ENCODE data around the gene ADAMTS12. TPM values are rescaled to one million over a fixed set of nuclear protein-coding genes. Genes with fewer than 3 reads are reported as not detected.

The ADAMTS12 gene
- total and polyA plus RNA-seq, 9 of the 15 experiments (the other 6 are each of a cell fraction or from before 2014, with no cell fraction given), result 0.11 TPM; not detected in 8

DNA sequence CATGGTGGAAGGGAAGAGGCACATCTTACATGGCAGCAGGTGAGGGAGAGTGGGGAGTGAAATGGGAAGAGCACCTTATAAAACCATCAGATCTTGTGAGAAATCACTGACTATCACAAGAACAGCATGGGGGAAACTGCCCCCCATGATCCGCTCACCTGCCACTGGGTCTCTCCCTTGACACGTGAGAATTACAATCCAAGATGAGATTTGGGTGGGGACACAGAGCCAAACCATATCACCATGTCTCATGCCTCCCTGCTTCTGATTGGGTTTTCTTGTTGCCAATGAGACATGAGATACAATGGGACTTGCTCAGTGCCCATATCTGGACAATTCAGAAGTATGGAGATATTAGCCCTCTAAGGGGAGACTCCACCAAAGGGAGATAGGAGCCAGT is 353.6 kb downstream of the ADAMTS12 start:
- CTCF ChIA-PET (ENCODE audit: low intra/inter-chr PET ratio), result no interaction called here
- H3K9me1 ChIP-seq (ENCODE audit: control insufficient read depth, insufficient read depth, low read length), result no peaks in the 10 kb centered on the region
- 0% methylated on average over 2 of the region's 2 CpGs for WGBS (ENCODE audit: insufficient coverage, low coverage, missing lambda C conversion rate)
- TF ChIP-seq GTF3C2 (IDR thresholded peaks at IDR 0.05; ENCODE audit: borderline replicate concordance, extremely low read depth, insufficient read length) (no peak), TCF7 (IDR thresholded peaks at IDR 0.05; ENCODE audit: borderline replicate concordance) (no peak), WHSC1 (IDR thresholded peaks at IDR 0.05; ENCODE audit: low read length) (no peak), RAD21 (CRISPR knock-in tag; conservative IDR thresholded peaks at IDR 0.05 in 1 of 2, IDR thresholded peaks at IDR 0.05 in 1 of 2) (no peak), ATF2 (CRISPR knock-in tag; IDR thresholded peaks at IDR 0.05) (no peak), ZNF764 (CRISPR knock-in tag; IDR thresholded peaks at IDR 0.05; ENCODE audit: low read depth) (no peak), DDX20 (tag; IDR thresholded peaks at IDR 0.05; ENCODE audit: low read depth) (no peak), RBM14 (IDR thresholded peaks at IDR 0.05; ENCODE audit: borderline replicate concordance, insufficient read depth, low read depth, low read length) (no peak), ERF (CRISPR knock-in tag; IDR thresholded peaks at IDR 0.05) (no peak), RBM34 (IDR thresholded peaks at IDR 0.05; ENCODE audit: borderline replicate concordance, insufficient read depth, low read length) (no peak)
- ATAC-seq, result no peak
- no peaks in the 10 kb centered on the region; a peak in 1 of 5 replicates for H3K4me1 ChIP-seq (replicated peaks in 1 of 2; ENCODE audit: control insufficient read depth in 2 of 2, insufficient read depth in 2 of 2, low read length in 2 of 2)
- peaks cover 0 to 3% of the 10 kb centered on the region in 2 experiments; a peak in 2 of 5 replicates for H3K27me3 ChIP-seq (ENCODE audit: control insufficient read depth in 2 of 2, insufficient read depth in 2 of 2, low read length in 2 of 2)
- H2AFZ ChIP-seq (ENCODE audit: low read depth, low read length), result no peak overlapping the region
- H3K9me3 ChIP-seq (replicated peaks; ENCODE audit: control insufficient read depth, insufficient read depth, low read depth, low read length), result no peaks in the 10 kb centered on the region
- H4K20me1 ChIP-seq (replicated peaks; ENCODE audit: control insufficient read depth, insufficient read depth, low read length), result no peaks in the 10 kb centered on the region
- intact Hi-C loops (cut with micrococcal nuclease) (no loop called here), in situ Hi-C loops (cut with MboI) (no loop called here)
- no peak for DNase-seq (ENCODE audit: extremely low read depth in 1 of 4, low spot score in 3 of 4)
- H3K4me3 ChIP-seq, result no peak overlapping the region
- no peak overlapping the region for H3K9ac ChIP-seq (ENCODE audit: insufficient read depth in 1 of 2, low read depth in 2 of 2, low read length in 2 of 2)
- BruUV-seq (replicated peaks), result no TSS peak
- H3K27ac ChIP-seq (ENCODE audit: extremely low read depth, low read depth, low read length), result no peak overlapping the region
- H3K79me2 ChIP-seq (ENCODE audit: control insufficient read depth, insufficient read depth, low read length), result no peaks in the 10 kb centered on the region
- H3K36me3 ChIP-seq (ENCODE audit: control insufficient read depth, insufficient read depth, low read length), result no peaks in the 10 kb centered on the region
- no peak overlapping the region for H3K4me2 ChIP-seq (ENCODE audit: insufficient read depth, low read length)
- POLR2A ChIA-PET, result no interaction called here
- FAIRE-seq, result no peak
